Astrocyte (in vitro differentiated cells and primary cell): ENCODE measurements around the gene SH3BP1.

ENCODE experiments used
- EZH2 ChIP-seq: IDR thresholded peaks from 2 replicates; pipeline ENCODE4 v1.6.1; 2012; ENCODE audit warnings: mild to moderate bottlenecking, low read length, inconsistent platforms; ENCODE audit not compliant: insufficient read depth
- TF ChIP-seq, protein P1 (sequence below): IDR thresholded peaks from 2 replicates; pipeline ENCODE4 v1.5.1; 2011; ENCODE audit warnings: low read depth, mild to moderate bottlenecking, inconsistent platforms, low read length, moderate library complexity; ENCODE audit not compliant: insufficient read depth

DNA sequence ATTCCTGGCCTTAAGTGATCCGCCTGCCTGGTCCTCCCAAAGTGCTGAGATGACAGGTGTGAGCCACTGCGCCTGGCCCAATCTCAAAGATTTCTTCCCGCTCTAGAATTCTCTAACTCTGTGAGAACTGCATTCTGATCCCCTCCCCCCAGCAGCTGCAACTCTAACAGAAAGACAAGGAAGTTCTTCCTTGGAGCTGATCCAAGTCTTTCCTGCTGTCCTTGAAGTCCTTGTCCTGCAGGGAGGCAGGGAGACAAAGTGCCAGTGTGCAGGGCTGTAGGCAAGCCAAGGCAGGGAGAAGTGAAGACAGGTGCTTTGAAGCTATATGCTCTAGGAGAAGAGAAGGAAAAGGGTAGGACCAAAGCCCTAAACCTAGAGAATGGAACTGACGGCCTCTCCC is 40.3 kb upstream of the SH3BP1 start:
- TF ChIP-seq, protein P1, sequence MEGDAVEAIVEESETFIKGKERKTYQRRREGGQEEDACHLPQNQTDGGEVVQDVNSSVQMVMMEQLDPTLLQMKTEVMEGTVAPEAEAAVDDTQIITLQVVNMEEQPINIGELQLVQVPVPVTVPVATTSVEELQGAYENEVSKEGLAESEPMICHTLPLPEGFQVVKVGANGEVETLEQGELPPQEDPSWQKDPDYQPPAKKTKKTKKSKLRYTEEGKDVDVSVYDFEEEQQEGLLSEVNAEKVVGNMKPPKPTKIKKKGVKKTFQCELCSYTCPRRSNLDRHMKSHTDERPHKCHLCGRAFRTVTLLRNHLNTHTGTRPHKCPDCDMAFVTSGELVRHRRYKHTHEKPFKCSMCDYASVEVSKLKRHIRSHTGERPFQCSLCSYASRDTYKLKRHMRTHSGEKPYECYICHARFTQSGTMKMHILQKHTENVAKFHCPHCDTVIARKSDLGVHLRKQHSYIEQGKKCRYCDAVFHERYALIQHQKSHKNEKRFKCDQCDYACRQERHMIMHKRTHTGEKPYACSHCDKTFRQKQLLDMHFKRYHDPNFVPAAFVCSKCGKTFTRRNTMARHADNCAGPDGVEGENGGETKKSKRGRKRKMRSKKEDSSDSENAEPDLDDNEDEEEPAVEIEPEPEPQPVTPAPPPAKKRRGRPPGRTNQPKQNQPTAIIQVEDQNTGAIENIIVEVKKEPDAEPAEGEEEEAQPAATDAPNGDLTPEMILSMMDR = no peak
- no peak for TF ChIP-seq EZH2
